ENCODE results near the gene SULT1A3.
A peak's percentile ranks its signal among the peaks of the same experiment; 100 is the strongest.
"Not testable (repeated sequence)": the region's sequence is repeated elsewhere in the genome, so short reads cannot be mapped to it uniquely, and the experiment has no call there.

Gene SULT1A3

DNA sequence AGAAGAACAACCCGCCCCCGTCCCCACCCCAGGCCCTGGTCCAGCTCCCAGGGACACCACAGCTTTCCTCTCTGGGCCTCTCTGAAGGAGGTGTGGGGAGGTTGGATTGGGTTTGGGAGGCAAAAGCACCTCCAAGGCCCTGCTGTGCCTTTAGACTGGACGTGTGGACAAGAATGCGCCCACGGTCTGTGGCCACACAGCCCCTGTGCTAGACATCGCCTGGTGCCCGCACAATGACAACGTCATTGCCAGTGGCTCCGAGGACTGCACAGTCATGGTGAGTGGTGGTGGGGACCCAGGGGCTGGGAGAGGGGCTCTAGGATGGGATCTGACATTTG, 12.6 kb upstream of the SULT1A3 start:
- H3K36me3 ChIP-seq, result peaks cover 5% of the 10 kb centered on the region; the same call in 1 of the 2 replicates
- H3K9me3 ChIP-seq (ENCODE audit: severe bottlenecking), result no peaks in the 10 kb centered on the region
- no peak overlapping the region for H3K27ac ChIP-seq
- TF ChIP-seq, protein P1, sequence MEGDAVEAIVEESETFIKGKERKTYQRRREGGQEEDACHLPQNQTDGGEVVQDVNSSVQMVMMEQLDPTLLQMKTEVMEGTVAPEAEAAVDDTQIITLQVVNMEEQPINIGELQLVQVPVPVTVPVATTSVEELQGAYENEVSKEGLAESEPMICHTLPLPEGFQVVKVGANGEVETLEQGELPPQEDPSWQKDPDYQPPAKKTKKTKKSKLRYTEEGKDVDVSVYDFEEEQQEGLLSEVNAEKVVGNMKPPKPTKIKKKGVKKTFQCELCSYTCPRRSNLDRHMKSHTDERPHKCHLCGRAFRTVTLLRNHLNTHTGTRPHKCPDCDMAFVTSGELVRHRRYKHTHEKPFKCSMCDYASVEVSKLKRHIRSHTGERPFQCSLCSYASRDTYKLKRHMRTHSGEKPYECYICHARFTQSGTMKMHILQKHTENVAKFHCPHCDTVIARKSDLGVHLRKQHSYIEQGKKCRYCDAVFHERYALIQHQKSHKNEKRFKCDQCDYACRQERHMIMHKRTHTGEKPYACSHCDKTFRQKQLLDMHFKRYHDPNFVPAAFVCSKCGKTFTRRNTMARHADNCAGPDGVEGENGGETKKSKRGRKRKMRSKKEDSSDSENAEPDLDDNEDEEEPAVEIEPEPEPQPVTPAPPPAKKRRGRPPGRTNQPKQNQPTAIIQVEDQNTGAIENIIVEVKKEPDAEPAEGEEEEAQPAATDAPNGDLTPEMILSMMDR (IDR thresholded peaks at IDR 0.05; ENCODE audit: low read depth, low read length), result no peak
- H3K27me3 ChIP-seq (ENCODE audit: insufficient read depth, low read depth, severe bottlenecking), result no peaks in the 10 kb centered on the region
- no peak overlapping the region for H3K4me3 ChIP-seq (ENCODE audit: low read depth, low read length)
- DNase-seq, result no peak

DNA sequence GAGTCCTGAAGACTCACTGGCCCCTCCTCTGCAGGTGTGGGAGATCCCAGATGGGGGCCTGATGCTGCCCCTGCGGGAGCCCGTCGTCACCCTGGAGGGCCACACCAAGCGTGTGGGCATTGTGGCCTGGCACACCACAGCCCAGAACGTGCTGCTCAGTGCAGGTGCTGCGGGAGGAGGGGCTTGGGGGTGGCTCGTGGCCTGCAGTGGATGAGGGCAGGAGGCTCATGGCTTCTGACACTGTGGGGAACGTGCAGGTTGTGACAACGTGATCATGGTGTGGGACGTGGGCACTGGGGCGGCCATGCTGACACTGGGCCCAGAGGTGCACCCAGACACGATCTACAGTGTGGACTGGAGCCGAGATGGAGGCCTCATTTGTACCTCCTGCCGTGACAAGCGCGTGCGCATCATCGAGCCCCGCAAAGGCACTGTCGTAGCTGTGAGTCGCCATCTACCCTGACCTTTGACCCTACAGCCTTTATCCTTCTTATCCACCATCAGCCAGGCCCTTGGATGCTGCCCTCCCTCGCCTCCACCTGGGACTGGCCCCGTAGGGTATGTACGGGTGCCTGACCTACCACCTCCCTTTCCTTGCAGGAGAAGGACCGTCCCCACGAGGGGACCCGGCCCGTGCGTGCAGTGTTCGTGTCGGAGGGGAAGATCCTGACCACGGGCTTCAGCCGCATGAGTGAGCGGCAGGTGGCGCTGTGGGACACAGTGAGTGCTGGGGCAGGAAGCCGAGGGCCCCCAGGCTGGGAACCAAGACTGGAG, 12.1 kb upstream of the SULT1A3 start:
- Histone ChIP-seq H3K4me3 (ENCODE audit: low read depth, low read length) (no peak overlapping the region), H3K27ac (no peak overlapping the region), H3K9me3 (ENCODE audit: severe bottlenecking) (no peaks in the 10 kb centered on the region), H3K27me3 (ENCODE audit: insufficient read depth, low read depth, severe bottlenecking) (no peaks in the 10 kb centered on the region), H3K36me3 (peaks cover 5% of the 10 kb centered on the region; the same call in 1 of the 2 replicates)
- DNase-seq, result peak; percentile 65
- TF ChIP-seq, protein P1 (IDR thresholded peaks at IDR 0.05; ENCODE audit: low read depth, low read length), result peak; percentile 72

DNA sequence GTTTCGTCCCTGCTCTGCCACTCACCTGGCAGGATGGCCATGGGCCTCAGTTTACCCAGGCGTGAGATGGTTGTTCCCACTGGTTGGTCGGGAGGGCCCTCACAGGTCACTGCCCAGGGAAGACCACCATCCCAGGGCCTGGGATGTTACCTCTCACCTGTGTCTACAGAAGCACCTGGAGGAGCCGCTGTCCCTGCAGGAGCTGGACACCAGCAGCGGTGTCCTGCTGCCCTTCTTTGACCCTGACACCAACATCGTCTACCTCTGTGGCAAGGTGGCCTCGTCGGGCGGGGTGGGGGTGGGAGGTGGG, 11.5 kb upstream of the SULT1A3 start:
- peaks cover 5% of the 10 kb centered on the region; the same call in 1 of the 2 replicates for H3K36me3 ChIP-seq
- H3K4me3 ChIP-seq (ENCODE audit: low read depth, low read length), result no peak overlapping the region
- H3K27me3 ChIP-seq (ENCODE audit: insufficient read depth, low read depth, severe bottlenecking), result no peaks in the 10 kb centered on the region
- TF ChIP-seq, protein P1 (IDR thresholded peaks at IDR 0.05; ENCODE audit: low read depth, low read length), result no peak
- H3K27ac ChIP-seq, result no peak overlapping the region
- DNase-seq, result no peak
- no peaks in the 10 kb centered on the region for H3K9me3 ChIP-seq (ENCODE audit: severe bottlenecking)

- Histone ChIP-seq H3K27me3 (ENCODE audit: insufficient read depth, low read depth, severe bottlenecking) (no peaks in the 10 kb centered on the region), H3K27ac (no peak overlapping the region), H3K4me3 (ENCODE audit: low read depth, low read length) (no peak overlapping the region), H3K9me3 (ENCODE audit: severe bottlenecking) (no peaks in the 10 kb centered on the region), H3K36me3 (peaks cover 5% of the 10 kb centered on the region; the same call in 1 of the 2 replicates)
- TF ChIP-seq, protein P1 (IDR thresholded peaks at IDR 0.05; ENCODE audit: low read depth, low read length), result no peak
- no peak for DNase-seq
Measured at GRCh38 chr16:30187971-30188561, 11.0 kb upstream of the SULT1A3 start.

GRCh38 chr16:30191158-30191557, 7.9 kb upstream of the SULT1A3 start:
- not testable (repeated sequence) for H3K27me3 ChIP-seq (ENCODE audit: insufficient read depth, low read depth, severe bottlenecking); H3K36me3 ChIP-seq; H3K27ac ChIP-seq; H3K4me3 ChIP-seq (ENCODE audit: low read depth, low read length); DNase-seq; H3K9me3 ChIP-seq (ENCODE audit: severe bottlenecking)

GRCh38 chr16:30193098-30193497, 6.0 kb upstream of the SULT1A3 start:
- not testable (repeated sequence) for H3K36me3 ChIP-seq; H3K9me3 ChIP-seq (ENCODE audit: severe bottlenecking); H3K27me3 ChIP-seq (ENCODE audit: insufficient read depth, low read depth, severe bottlenecking); H3K27ac ChIP-seq; DNase-seq; H3K4me3 ChIP-seq (ENCODE audit: low read depth, low read length)

GRCh38 chr16:30193615-30194014, 5.4 kb upstream of the SULT1A3 start, which contains the start of the genes BOLA2B and SLX1A:
Gene BOLA2B, minus strand, starts transcription at chr16:30193666. Its CDS starts 71 bp downstream, at chr16:30193595.
Gene SLX1A, plus strand, starts transcription at chr16:30193875. Its CDS starts 210 bp downstream, at chr16:30194085.
- not testable (repeated sequence) for H3K36me3 ChIP-seq; H3K27me3 ChIP-seq (ENCODE audit: insufficient read depth, low read depth, severe bottlenecking); DNase-seq; H3K27ac ChIP-seq; H3K9me3 ChIP-seq (ENCODE audit: severe bottlenecking)
- peak within 1 kb of the TSS; percentile 38 for H3K4me3 ChIP-seq (ENCODE audit: low read depth, low read length)

DNA sequence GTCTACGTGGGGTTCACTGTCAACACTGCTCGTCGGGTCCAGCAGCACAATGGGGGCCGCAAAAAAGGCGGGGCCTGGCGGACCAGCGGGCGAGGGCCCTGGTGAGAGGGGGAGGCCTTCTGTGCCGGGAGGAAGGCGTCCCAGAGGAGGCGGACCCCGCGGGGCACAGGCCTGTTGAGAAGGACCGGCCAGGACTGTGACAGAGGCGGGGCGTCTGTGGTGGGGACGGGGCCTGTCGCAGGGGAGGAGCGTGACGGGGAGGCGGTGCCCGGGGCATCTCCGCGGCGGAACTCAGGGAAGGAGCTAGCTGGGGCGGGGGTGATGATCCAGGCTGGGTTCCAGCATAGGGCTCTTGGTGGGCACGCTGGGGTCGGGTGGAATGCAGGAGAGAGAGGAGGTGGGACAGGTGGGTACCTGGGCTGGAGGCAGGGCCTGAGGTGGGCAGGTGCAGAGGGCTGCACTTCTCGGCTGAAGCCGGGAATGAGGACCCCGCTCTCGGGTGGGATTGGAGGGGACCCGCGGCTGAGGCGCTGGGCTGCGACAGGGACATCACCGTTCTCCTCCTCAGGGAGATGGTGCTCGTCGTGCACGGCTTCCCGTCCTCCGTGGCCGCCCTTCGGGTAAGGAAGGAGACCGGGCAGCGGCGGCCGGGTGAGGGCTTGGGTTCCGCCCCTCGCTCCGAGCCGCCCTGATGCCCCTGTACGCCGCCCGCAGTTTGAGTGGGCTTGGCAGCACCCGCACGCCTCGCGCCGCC, 4.7 kb upstream of the SULT1A3 start:
- H3K27ac ChIP-seq; H3K9me3 ChIP-seq (ENCODE audit: severe bottlenecking); H3K27me3 ChIP-seq (ENCODE audit: insufficient read depth, low read depth, severe bottlenecking); DNase-seq; H3K36me3 ChIP-seq: not testable (repeated sequence)
- H3K4me3 ChIP-seq (ENCODE audit: low read depth, low read length), result peak overlapping the region; percentile 38

- not testable (repeated sequence) for H3K27me3 ChIP-seq (ENCODE audit: insufficient read depth, low read depth, severe bottlenecking); DNase-seq; H3K27ac ChIP-seq; H3K4me3 ChIP-seq (ENCODE audit: low read depth, low read length); H3K9me3 ChIP-seq (ENCODE audit: severe bottlenecking); H3K36me3 ChIP-seq
Measured at GRCh38 chr16:30197001-30197400, 2.1 kb upstream of the SULT1A3 start.
